SK-N-SH (cell line): ENCODE data around the gene ATP2B2.

Experiments
- CHD2 ChIP-seq: fragments of 150-350 bp; IDR thresholded peaks from 2 replicates; pipeline ENCODE4 v1.6.1; 2018; ENCODE audit warnings: low read length; ENCODE audit not compliant: partially characterized antibody
- EP300 ChIP-seq, 2 experiments: IDR thresholded peaks; 2 replicates each; pipeline versions ENCODE4 v1.4.0 to v1.6.1; 2012; ENCODE audit warnings: borderline replicate concordance in 1 of 2, low read depth in 1 of 2, low read length in 1 of 2
- FOXM1 ChIP-seq: IDR thresholded peaks from 2 replicates; pipeline ENCODE4 v1.4.0; 2012; ENCODE audit warnings: low read depth, mild to moderate bottlenecking
- MXI1 ChIP-seq: IDR thresholded peaks from 2 replicates; pipeline ENCODE4 v1.6.1; 2012; ENCODE audit warnings: mild to moderate bottlenecking, low read depth, low read length, improper control_type of control experiment
- POLR2AphosphoS5 ChIP-seq: IDR thresholded peaks from 2 replicates; pipeline ENCODE4 v1.6.1; 2012; ENCODE audit warnings: low read depth, low read length
- RAD21 ChIP-seq: IDR thresholded peaks from 2 replicates; pipeline ENCODE4 v1.6.1; 2012; ENCODE audit warnings: mild to moderate bottlenecking, low read length
- RFX5 ChIP-seq: IDR thresholded peaks from 2 replicates; pipeline ENCODE4 v1.6.1; 2012; ENCODE audit warnings: mild to moderate bottlenecking, improper control_type of control experiment, low read length
- TAF1 ChIP-seq: IDR thresholded peaks from 2 replicates; pipeline ENCODE4 v1.6.1; 2012; ENCODE audit warnings: low read depth, mild to moderate bottlenecking, low read length, moderate library complexity, borderline replicate concordance
- YY1 ChIP-seq: IDR thresholded peaks from 2 replicates; pipeline ENCODE4 v1.4.0; 2012; ENCODE audit warnings: low read depth, mild to moderate bottlenecking
- TF ChIP-seq, protein P1 (sequence below): fragments of 200-600 bp; sonication (generic); IDR thresholded peaks from 2 replicates; pipeline ENCODE4 v1.6.1; 2017; ENCODE audit warnings: antibody characterized with exemption, mild to moderate bottlenecking, moderate library complexity
- TF ChIP-seq, protein P2 (sequence below): IDR thresholded peaks from 2 replicates; pipeline ENCODE4 v1.4.0; 2012; ENCODE audit warnings: low read depth
- TF ChIP-seq, protein P3 (sequence below): IDR thresholded peaks from 2 replicates; pipeline ENCODE4 v1.6.1; 2012; ENCODE audit warnings: mild to moderate bottlenecking, low read depth, low read length, moderate library complexity
- TF ChIP-seq, protein P4 (sequence below): IDR thresholded peaks from 2 replicates; pipeline ENCODE4 v1.4.0; 2012; ENCODE audit warnings: low read depth, borderline replicate concordance
- TF ChIP-seq, protein P5 (sequence below): fragments of 150-350 bp; IDR thresholded peaks from 2 replicates; pipeline ENCODE4 v1.6.1; 2017; ENCODE audit warnings: antibody characterized with exemption, low read length, low read depth, borderline replicate concordance

DNA sequence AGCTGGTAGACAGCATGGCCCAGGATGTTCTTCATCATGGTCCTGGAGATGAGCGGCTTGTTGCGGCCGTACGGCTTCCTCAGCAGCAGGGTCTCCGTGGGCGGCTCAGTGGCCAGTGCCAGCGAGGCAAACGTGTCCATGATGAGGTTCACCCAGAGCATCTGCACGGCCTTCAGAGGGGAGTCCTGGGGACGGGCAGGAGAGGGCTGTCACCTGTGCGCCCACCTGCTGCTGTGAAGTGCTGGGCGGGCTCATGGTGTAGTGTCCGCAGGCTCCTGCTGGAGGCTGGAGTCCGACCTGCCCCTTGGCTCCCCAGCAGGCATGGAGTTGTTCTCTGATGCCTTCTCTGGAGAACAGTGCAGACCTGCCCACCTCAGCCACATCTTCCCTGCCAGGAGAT is 162.6 kb downstream of the ATP2B2 start:
- TF ChIP-seq, protein P1, sequence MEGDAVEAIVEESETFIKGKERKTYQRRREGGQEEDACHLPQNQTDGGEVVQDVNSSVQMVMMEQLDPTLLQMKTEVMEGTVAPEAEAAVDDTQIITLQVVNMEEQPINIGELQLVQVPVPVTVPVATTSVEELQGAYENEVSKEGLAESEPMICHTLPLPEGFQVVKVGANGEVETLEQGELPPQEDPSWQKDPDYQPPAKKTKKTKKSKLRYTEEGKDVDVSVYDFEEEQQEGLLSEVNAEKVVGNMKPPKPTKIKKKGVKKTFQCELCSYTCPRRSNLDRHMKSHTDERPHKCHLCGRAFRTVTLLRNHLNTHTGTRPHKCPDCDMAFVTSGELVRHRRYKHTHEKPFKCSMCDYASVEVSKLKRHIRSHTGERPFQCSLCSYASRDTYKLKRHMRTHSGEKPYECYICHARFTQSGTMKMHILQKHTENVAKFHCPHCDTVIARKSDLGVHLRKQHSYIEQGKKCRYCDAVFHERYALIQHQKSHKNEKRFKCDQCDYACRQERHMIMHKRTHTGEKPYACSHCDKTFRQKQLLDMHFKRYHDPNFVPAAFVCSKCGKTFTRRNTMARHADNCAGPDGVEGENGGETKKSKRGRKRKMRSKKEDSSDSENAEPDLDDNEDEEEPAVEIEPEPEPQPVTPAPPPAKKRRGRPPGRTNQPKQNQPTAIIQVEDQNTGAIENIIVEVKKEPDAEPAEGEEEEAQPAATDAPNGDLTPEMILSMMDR: no peak
- TF ChIP-seq, protein P2, sequence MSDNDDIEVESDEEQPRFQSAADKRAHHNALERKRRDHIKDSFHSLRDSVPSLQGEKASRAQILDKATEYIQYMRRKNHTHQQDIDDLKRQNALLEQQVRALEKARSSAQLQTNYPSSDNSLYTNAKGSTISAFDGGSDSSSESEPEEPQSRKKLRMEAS: no peak
- TF ChIP-seq FOXM1 (no peak), RFX5 (no peak), CHD2 (no peak), POLR2AphosphoS5 (no peak), RAD21 (no peak), YY1 (no peak), TAF1 (no peak), EP300 (IDR thresholded peaks at IDR 0.05; ENCODE audit: borderline replicate concordance in 1 of 2, low read depth in 1 of 2, low read length in 1 of 2) (no peak), MXI1 (no peak)
- TF ChIP-seq, protein P3, sequence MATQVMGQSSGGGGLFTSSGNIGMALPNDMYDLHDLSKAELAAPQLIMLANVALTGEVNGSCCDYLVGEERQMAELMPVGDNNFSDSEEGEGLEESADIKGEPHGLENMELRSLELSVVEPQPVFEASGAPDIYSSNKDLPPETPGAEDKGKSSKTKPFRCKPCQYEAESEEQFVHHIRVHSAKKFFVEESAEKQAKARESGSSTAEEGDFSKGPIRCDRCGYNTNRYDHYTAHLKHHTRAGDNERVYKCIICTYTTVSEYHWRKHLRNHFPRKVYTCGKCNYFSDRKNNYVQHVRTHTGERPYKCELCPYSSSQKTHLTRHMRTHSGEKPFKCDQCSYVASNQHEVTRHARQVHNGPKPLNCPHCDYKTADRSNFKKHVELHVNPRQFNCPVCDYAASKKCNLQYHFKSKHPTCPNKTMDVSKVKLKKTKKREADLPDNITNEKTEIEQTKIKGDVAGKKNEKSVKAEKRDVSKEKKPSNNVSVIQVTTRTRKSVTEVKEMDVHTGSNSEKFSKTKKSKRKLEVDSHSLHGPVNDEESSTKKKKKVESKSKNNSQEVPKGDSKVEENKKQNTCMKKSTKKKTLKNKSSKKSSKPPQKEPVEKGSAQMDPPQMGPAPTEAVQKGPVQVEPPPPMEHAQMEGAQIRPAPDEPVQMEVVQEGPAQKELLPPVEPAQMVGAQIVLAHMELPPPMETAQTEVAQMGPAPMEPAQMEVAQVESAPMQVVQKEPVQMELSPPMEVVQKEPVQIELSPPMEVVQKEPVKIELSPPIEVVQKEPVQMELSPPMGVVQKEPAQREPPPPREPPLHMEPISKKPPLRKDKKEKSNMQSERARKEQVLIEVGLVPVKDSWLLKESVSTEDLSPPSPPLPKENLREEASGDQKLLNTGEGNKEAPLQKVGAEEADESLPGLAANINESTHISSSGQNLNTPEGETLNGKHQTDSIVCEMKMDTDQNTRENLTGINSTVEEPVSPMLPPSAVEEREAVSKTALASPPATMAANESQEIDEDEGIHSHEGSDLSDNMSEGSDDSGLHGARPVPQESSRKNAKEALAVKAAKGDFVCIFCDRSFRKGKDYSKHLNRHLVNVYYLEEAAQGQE: no peak
- TF ChIP-seq, protein P4, sequence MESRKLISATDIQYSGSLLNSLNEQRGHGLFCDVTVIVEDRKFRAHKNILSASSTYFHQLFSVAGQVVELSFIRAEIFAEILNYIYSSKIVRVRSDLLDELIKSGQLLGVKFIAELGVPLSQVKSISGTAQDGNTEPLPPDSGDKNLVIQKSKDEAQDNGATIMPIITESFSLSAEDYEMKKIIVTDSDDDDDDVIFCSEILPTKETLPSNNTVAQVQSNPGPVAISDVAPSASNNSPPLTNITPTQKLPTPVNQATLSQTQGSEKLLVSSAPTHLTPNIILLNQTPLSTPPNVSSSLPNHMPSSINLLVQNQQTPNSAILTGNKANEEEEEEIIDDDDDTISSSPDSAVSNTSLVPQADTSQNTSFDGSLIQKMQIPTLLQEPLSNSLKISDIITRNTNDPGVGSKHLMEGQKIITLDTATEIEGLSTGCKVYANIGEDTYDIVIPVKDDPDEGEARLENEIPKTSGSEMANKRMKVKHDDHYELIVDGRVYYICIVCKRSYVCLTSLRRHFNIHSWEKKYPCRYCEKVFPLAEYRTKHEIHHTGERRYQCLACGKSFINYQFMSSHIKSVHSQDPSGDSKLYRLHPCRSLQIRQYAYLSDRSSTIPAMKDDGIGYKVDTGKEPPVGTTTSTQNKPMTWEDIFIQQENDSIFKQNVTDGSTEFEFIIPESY: no peak
- TF ChIP-seq, protein P5, sequence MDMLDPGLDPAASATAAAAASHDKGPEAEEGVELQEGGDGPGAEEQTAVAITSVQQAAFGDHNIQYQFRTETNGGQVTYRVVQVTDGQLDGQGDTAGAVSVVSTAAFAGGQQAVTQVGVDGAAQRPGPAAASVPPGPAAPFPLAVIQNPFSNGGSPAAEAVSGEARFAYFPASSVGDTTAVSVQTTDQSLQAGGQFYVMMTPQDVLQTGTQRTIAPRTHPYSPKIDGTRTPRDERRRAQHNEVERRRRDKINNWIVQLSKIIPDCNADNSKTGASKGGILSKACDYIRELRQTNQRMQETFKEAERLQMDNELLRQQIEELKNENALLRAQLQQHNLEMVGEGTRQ: no peak
